GM19193 (cell line): ENCODE data around the gene ESYT1.
A peak's percentile ranks its signal among the peaks of the same experiment; 100 is the strongest.

Experiments used
- POLR2A ChIP-seq: IDR thresholded peaks from 4 replicates; pipeline ENCODE4 v1.6.1; 2011; ENCODE audit not compliant: insufficient read depth, insufficient read length; ENCODE audit errors: extremely low read depth

The ESYT1 gene

GRCh38 chr12:56162468-56163290, 34.6 kb downstream of the ESYT1 start:
- peak; percentile 54 for TF ChIP-seq POLR2A

- no peak for TF ChIP-seq POLR2A
Observed at GRCh38 chr12:56163533-56164344, 35.7 kb downstream of the ESYT1 start.

DNA sequence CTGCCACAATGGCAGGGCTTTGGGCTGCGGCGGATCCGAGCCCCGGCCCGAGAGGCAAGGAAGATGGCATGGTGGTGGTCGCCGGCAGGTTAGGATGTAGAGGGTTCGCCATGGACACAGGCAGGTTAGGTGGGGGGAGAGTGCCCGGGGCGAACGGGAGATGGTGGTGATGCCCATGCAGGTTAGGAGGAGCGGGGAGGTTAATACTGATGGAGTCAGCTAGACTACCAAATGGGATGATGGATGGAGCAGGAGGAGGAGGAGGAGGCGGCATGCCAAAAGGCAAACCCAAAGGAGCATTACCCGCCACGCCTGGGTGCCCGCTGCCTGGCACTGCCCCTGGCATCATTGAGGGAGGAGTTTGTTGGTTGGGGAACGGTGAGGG, 36.3 kb downstream of the ESYT1 start:
- peak; percentile 57 for TF ChIP-seq POLR2A

GRCh38 chr12:56165369-56165768, 37.3 kb downstream of the ESYT1 start:
- TF ChIP-seq POLR2A: peak; percentile 49

GRCh38 chr12:56169229-56169759, 41.2 kb downstream of the ESYT1 start:
- no peak for TF ChIP-seq POLR2A

DNA sequence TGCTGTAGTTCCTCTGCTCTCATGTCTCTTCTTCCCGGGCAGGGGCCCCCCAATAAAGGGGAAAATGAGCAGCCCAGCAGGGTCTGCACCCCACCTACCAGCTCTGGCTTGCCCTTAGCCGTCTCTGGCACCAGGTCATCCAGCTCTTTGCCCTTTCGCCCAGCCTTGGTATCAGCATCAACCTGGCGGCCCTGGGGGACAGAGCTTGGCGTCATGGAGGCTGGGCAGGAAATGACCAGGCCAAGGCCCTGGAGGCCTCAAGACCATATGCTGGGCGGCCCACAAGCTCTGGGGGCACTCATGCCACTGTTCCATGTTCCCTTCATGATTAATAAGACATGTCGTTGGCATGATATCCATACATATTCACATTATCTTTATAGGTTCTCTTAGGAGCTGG, 44.8 kb downstream of the ESYT1 start:
- TF ChIP-seq POLR2A: no peak

GRCh38 chr12:56178347-56178746, 50.3 kb downstream of the ESYT1 start:
- TF ChIP-seq POLR2A: peak; percentile 22

DNA sequence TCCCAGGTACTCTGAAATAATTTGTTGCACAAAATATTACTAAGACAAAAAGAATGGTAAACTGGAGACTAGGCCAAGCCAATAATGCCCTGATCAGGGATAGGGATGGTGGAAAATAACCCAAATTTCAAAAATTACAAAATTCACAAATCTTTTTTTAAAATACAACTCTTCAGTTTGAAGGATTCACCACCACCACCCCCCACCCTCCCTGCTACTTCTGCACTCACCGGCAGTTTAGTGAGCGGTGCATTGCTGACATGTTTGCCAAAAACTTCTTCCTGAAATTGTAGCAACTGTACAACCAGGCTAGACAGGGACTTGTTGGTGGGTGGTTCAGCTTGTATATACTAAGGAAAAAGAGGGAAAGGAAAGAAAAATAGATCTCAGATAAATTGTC, 58.9 kb downstream of the ESYT1 start:
- no peak for TF ChIP-seq POLR2A

GRCh38 chr12:56188131-56188777, 60.2 kb downstream of the ESYT1 start:
- no peak for TF ChIP-seq POLR2A

DNA sequence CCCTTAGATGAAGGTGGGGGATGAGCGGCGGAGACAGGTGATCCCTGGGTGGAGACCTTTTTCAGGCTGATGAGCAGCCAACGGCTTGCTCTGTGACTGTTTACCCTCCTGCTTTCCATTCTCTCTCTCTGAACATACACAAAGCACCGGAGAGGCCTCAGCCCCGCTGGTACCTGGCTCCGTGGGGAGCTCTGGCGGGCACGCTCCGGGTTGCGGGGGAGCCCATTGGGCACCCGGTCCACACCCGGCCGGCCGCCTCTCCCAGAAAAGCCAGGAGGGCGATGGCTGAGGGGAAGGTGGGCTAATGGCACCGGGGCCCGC, 60.7 kb downstream of the ESYT1 start:
- no peak for TF ChIP-seq POLR2A

DNA sequence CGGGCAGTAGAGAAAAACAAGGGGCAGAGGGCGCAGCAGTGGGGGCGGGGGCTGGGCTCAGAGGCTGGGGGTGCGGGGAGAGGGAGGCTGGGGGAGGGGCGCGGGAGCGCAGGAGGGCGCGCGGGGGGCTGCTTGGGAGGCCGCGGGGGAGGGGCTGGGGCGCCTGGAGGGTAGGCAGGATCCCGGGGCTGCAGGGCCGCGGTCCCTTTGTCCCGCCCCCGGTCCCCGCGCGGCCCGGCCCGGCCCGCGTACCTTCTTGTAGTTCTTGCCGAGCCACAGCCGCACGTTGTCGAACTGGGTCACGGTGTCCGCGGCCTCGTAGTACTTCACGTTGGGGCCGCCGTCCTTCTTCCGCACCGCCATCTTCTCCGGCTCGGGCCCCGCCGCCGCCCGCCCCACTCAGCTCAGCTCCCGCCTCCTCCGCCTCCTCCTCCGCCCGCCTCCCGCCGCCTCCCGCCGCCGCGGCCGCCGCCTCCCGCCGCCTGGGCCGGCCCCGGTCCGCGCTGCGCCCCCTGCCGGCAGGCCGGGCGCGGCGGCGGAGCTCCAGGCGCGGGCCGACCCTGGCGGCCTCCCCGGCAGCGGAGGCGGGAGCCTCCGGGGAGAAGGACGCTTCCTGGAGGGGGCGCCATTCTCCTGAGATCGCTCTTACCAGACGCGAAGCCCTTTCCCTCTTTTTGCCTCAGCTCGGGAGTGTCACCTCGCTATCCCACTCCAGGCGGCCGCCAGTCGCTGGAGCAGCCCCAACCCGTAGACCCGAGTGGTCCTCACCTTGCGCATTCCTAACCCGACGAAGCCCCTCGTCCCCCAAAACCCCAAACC, 61.2 kb downstream of the ESYT1 start, which contains the start of gene SMARCC2:
Gene SMARCC2 (minus strand): TSS at position 385 of the 819 bp plus-strand sequence. CDS start 22 bp downstream, at position 363.
- peak; percentile 59 for TF ChIP-seq POLR2A

GRCh38 chr12:56189918-56190694, 62.0 kb downstream of the ESYT1 start:
- peak; percentile 47 for TF ChIP-seq POLR2A

GRCh38 chr12:56190695-56191155, 62.7 kb downstream of the ESYT1 start:
- no peak for TF ChIP-seq POLR2A

DNA sequence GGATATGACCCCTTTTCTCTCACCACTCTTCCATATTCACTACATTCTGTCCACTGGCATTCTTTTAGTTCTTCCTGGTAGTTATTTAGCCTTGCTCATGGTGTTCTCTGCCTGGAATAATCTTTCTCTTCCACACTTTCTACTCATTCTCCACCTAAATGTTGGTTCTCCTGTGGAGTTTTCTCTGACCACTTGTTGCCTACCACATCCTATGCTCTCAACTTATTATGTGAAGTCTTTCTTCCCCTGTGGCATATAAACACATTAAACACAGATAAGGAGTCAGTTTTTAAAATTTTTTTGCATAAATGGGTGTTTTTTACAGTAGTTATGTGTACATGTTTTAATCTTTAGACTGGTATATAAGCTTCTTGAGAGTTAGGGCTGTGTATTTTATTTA, 64.5 kb downstream of the ESYT1 start:
- no peak for TF ChIP-seq POLR2A

DNA sequence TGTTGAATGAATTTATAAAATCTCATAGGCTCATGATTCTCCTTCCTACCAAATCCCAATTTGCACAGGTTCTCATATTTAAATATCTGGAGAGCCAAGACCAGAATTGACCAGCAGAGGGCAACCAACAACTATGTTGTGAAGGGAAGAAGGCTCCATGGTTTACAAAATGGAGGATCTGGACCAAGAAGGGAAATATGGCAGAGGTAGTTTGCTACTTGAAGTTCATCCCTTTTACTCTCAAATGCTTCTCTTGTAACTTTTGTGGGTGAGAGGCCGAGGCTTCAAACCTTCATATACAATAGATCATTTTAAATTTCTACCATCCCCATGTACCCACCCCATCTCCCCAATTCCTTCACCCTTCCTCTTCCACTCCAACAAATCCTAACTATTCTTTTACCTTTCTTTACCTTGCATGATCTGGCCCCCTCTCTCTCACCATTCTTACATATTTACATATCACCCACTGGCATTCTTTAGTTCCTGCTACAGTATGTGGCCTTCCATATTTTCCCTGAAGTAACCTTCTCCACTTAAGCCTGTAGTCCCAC, 65.0 kb downstream of the ESYT1 start:
- no peak for TF ChIP-seq POLR2A
